CD4-positive, alpha-beta T cell (primary cell): ENCODE results near the gene TRIM67. TPM values are rescaled to one million over a fixed set of nuclear protein-coding genes. Genes with fewer than 3 reads are reported as not detected.

Source experiments
- ATAC-seq: fragments of 200-7000 bp; cut with Tn5 transposase; one replicate; pipeline ENCODE4 v1.10.0; 2022; ENCODE audit warnings: mild to moderate bottlenecking; ENCODE audit not compliant: poor library complexity
- CTCF ChIA-PET: fragments of 350-600 bp; sonication (Branson Sonifier 250); formaldehyde crosslinking; loops from one replicate; lab custom pipeline; 2021; ENCODE audit warnings: antibody characterized with exemption, inconsistent platforms; lab: Charles Lee
- POLR2A ChIA-PET: fragments of 350-600 bp; sonication (Branson Sonifier 250); formaldehyde crosslinking; loops from one replicate; lab custom pipeline; 2021; ENCODE audit warnings: antibody characterized with exemption, inconsistent platforms; lab: Charles Lee
- DNase-seq, 14 experiments: peaks; one replicate each; pipeline ENCODE4 v3.0.0-alpha.2; 2013 to 2020; ENCODE audit warnings: mixed read lengths in 2 of 14
- H3K27ac ChIP-seq, 2 donors: one replicate each; pipeline versions ENCODE4 v1.5.1 to v1.7.0; 2013; ENCODE audit warnings: low read length in 2 of 2, low read depth in 1 of 2, mild to moderate bottlenecking in 1 of 2
- H3K27me3 ChIP-seq, 2 experiments: 1 replicate in 1 of 2; 2 replicates in 1 of 2; pipeline versions ENCODE4 v1.6.1 to v1.7.0; 2013; ENCODE audit warnings: low read length in 2 of 2, control low read depth in 1 of 2, mild to moderate bottlenecking in 1 of 2, moderate library complexity in 1 of 2; ENCODE audit not compliant: insufficient read depth in 2 of 2, control insufficient read depth in 1 of 2
- H3K36me3 ChIP-seq: one replicate; pipeline ENCODE4 v1.6.1; 2013; ENCODE audit warnings: low read length, control low read depth; ENCODE audit not compliant: insufficient read depth
- H3K4me1 ChIP-seq: one replicate; pipeline ENCODE4 v1.6.1; 2013; ENCODE audit warnings: low read length, control low read depth; ENCODE audit not compliant: insufficient read depth
- H3K4me3 ChIP-seq: one replicate; pipeline ENCODE4 v1.5.1; 2013; ENCODE audit warnings: mild to moderate bottlenecking, low read length, moderate library complexity
- H3K9me3 ChIP-seq, 2 experiments: 1 replicate in 1 of 2; 2 replicates in 1 of 2; pipeline versions ENCODE4 v1.6.1 to v1.7.0; 2013; ENCODE audit warnings: low read length in 2 of 2, mild to moderate bottlenecking in 2 of 2, control low read depth in 1 of 2, moderate library complexity in 1 of 2; ENCODE audit not compliant: control insufficient read depth in 1 of 2, insufficient read depth in 1 of 2
- H3K27ac Mint-ChIP-seq: one replicate; pipeline ENCODE4 v1.8.0; 2020; ENCODE audit warnings: mixed read lengths
- H3K27me3 Mint-ChIP-seq: one replicate; pipeline ENCODE4 v1.8.0; 2021; ENCODE audit warnings: mixed read lengths
- H3K36me3 Mint-ChIP-seq: one replicate; pipeline ENCODE4 v1.8.0; 2021; ENCODE audit warnings: low read depth, mixed read lengths
- H3K4me1 Mint-ChIP-seq: one replicate; pipeline ENCODE4 v1.8.0; 2021; ENCODE audit warnings: low read depth, mixed read lengths
- H3K4me3 Mint-ChIP-seq: one replicate; pipeline ENCODE4 v1.8.0; 2020; ENCODE audit warnings: mild to moderate bottlenecking, mixed read lengths
- H3K9me3 Mint-ChIP-seq: one replicate; pipeline ENCODE4 v1.8.0; 2020; ENCODE audit warnings: mixed read lengths
- intact Hi-C, 2 experiments: fragments of 100-400 bp; cut with DNase I in 1 of 2; cut with micrococcal nuclease in 1 of 2; formaldehyde crosslinking; loops; one replicate each; pipeline versions ENCODE4 v1.15.1 to v1.9.0; 2023 to 2025; cut with DNase I, micrococcal nuclease
- total RNA-seq, 174 experiments: library from RNA in 2 of 174; stranded (reverse) in 2 of 174; gene quantifications; one replicate each; pipeline ENCODE4 v1.2.3 and lab custom pipeline; 2021 to 2026
- TF ChIP-seq, protein P1 (sequence below): fragments of 200-600 bp; IDR thresholded peaks from one replicate; pipeline ENCODE4 v1.8.0; 2022; ENCODE audit warnings: antibody characterized with exemption, mild to moderate bottlenecking

TRIM67 gene
- total RNA-seq, 2 experiments from 2014 or later = not detected

DNA sequence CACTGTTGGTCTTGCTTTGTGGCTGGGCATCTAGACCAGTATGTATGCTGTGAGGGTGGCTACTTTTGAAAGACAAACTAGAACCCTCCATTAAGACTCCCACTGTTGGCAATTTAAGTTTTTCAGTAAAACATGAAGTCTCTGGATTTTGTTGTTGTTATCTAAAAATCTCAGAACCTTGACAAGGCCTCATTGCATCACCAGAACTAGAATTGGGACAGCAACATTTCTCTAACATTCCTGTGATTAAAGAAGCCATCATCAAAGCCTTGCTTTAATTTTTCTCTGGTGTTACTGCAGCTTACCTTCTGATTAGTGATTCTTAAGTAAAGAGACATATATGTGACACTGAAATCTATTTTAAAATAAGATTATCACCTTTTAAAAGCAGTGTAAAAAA, 4.5 kb downstream of the TRIM67 start:
- no peak overlapping the region for H3K27ac Mint-ChIP-seq
- H3K36me3 Mint-ChIP-seq = no peaks in the 10 kb centered on the region
- Histone ChIP-seq H3K27ac (no peak overlapping the region), H3K4me3 (no peak overlapping the region), H3K9me3 (peaks cover 0 to 9% of the 10 kb centered on the region in 2 experiments), H3K4me1 (peaks cover 9% of the 10 kb centered on the region), H3K36me3 (no peaks in the 10 kb centered on the region), H3K27me3 (peaks cover 25 to 53% of the 10 kb centered on the region in 2 experiments)
- DNase-seq (no peak), ATAC-seq (no peak)
- H3K9me3 Mint-ChIP-seq = no peaks in the 10 kb centered on the region
- H3K27me3 Mint-ChIP-seq = peaks cover 50% of the 10 kb centered on the region
- TF ChIP-seq, protein P1, sequence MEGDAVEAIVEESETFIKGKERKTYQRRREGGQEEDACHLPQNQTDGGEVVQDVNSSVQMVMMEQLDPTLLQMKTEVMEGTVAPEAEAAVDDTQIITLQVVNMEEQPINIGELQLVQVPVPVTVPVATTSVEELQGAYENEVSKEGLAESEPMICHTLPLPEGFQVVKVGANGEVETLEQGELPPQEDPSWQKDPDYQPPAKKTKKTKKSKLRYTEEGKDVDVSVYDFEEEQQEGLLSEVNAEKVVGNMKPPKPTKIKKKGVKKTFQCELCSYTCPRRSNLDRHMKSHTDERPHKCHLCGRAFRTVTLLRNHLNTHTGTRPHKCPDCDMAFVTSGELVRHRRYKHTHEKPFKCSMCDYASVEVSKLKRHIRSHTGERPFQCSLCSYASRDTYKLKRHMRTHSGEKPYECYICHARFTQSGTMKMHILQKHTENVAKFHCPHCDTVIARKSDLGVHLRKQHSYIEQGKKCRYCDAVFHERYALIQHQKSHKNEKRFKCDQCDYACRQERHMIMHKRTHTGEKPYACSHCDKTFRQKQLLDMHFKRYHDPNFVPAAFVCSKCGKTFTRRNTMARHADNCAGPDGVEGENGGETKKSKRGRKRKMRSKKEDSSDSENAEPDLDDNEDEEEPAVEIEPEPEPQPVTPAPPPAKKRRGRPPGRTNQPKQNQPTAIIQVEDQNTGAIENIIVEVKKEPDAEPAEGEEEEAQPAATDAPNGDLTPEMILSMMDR = no peak
- CTCF ChIA-PET = no interaction called here
- no peak overlapping the region for H3K4me3 Mint-ChIP-seq
- H3K4me1 Mint-ChIP-seq = peaks cover 4% of the 10 kb centered on the region
- POLR2A ChIA-PET = no interaction called here
- intact Hi-C loops = no loop called here

DNA sequence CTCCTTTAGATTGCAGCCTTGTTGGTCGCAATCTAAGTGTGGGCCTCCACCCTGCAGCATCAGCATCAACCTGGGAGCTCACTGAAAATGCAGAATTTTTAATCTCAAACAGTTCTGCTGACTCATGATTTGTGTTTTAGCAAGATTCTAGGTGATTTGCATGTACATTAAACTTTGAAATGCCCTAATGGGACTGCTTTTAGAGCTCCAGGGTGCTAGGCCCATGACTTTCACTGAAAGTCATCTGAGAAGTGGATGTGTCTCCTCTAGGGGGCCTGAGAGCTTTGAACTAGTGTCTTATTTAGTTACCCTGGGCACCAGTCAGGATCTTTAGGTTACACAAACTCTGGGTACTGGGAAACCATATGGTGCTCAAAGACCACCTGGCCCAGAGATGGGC, 9.0 kb downstream of the TRIM67 start:
- Histone ChIP-seq H3K27ac (no peak overlapping the region), H3K9me3 (no peaks in the 10 kb centered on the region), H3K4me3 (no peak overlapping the region), H3K4me1 (no peaks in the 10 kb centered on the region), H3K36me3 (no peaks in the 10 kb centered on the region), H3K27me3 (peaks cover 12 to 24% of the 10 kb centered on the region in 2 experiments)
- intact Hi-C loops = no loop called here
- no peak overlapping the region for H3K27ac Mint-ChIP-seq
- DNase-seq = no peak
- no peaks in the 10 kb centered on the region for H3K4me1 Mint-ChIP-seq
- ChIA-PET POLR2A (no interaction called here), CTCF (no interaction called here)
- TF ChIP-seq, protein P1 = no peak
- H3K36me3 Mint-ChIP-seq = no peaks in the 10 kb centered on the region
- H3K4me3 Mint-ChIP-seq = no peak overlapping the region
- H3K27me3 Mint-ChIP-seq = peaks cover 45% of the 10 kb centered on the region
- H3K9me3 Mint-ChIP-seq = no peaks in the 10 kb centered on the region
- ATAC-seq = no peak

DNA sequence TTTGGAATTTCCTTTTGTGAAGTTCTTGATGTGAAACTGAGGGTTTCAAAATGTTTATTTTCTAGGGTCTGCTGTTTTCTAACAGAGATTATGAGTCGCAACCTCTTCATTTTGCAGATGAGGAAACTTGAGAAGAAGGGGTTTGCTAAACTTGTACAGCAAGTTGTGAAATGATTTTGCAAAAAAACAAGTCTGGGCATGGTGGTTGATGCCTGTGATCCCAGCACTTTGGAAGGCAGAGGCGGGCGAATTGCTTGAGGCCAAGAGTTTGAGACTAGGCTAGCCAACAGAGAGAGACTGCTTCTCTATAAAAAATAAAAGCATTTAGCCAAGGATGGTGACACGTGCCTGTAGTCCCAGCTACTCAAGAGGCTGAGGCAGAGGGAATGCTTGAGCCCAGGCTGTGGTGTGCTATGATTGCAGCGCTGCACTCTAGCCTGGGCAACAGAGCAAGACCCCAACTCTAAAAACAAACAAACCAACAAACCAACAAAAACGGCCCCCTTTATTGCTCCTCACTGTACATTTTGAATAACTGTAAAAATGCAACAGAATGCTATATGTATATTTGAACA, 9.9 kb downstream of the TRIM67 start:
- TF ChIP-seq, protein P1 = no peak
- H3K9me3 ChIP-seq = no peaks in the 10 kb centered on the region
- no peak for DNase-seq
- H3K4me3 Mint-ChIP-seq = no peak overlapping the region
- H3K4me3 ChIP-seq = no peak overlapping the region
- ChIA-PET CTCF (no interaction called here), POLR2A (no interaction called here)
- H3K36me3 Mint-ChIP-seq = no peaks in the 10 kb centered on the region
- no peak overlapping the region for H3K27ac ChIP-seq
- no peaks in the 10 kb centered on the region for H3K4me1 ChIP-seq
- H3K27me3 Mint-ChIP-seq = peaks cover 45% of the 10 kb centered on the region
- intact Hi-C loops = no loop called here
- ATAC-seq = no peak
- no peak overlapping the region for H3K27ac Mint-ChIP-seq
- no peaks in the 10 kb centered on the region for H3K9me3 Mint-ChIP-seq
- H3K27me3 ChIP-seq = peaks cover 9 to 24% of the 10 kb centered on the region in 2 experiments
- no peaks in the 10 kb centered on the region for H3K36me3 ChIP-seq
- no peaks in the 10 kb centered on the region for H3K4me1 Mint-ChIP-seq
